SK-N-SH treated with all-trans-retinoic acid at 6 μM for 48 hours (cell line): ENCODE measurements around the gene RFESD.

Experiments
- ARNTL ChIP-seq: fragments of 450-650 bp; formaldehyde crosslinking; IDR thresholded peaks from 2 replicates; pipeline ENCODE4 v1.5.0; 2020; ENCODE audit warnings: low read depth, mild to moderate bottlenecking, moderate library complexity, borderline replicate concordance
- CSDC2 ChIP-seq: fragments of 250-450 bp; sonication (Bioruptor Pico); IDR thresholded peaks from 2 replicates; pipeline ENCODE4 v1.5.0; 2020; ENCODE audit warnings: mild to moderate bottlenecking, moderate library complexity
- ESRRG ChIP-seq: fragments of 250-450 bp; sonication (Bioruptor Pico); IDR thresholded peaks from 2 replicates; pipeline ENCODE4 v1.6.1; 2021; ENCODE audit warnings: mild to moderate bottlenecking
- ISL1 ChIP-seq: fragments of 250-450 bp; sonication (Bioruptor Pico); IDR thresholded peaks from 2 replicates; pipeline ENCODE4 v2.1.2; 2022; ENCODE audit warnings: mild to moderate bottlenecking, moderate library complexity
- RARB ChIP-seq: fragments of 250-450 bp; sonication (Bioruptor Pico); IDR thresholded peaks from 2 replicates; pipeline ENCODE4 v1.8.0; 2021; ENCODE audit warnings: mild to moderate bottlenecking, moderate library complexity
- SNAI2 ChIP-seq: fragments of 250-450 bp; sonication (Bioruptor Pico); IDR thresholded peaks from 2 replicates; pipeline ENCODE4 v1.5.0; 2020; ENCODE audit warnings: mild to moderate bottlenecking, moderate library complexity
- TOX ChIP-seq: fragments of 250-450 bp; sonication (Bioruptor Pico); IDR thresholded peaks from 2 replicates; pipeline ENCODE4 v1.8.0; 2021; ENCODE audit warnings: mild to moderate bottlenecking, moderate library complexity, borderline replicate concordance
- ZFP30 ChIP-seq: fragments of 450-650 bp; formaldehyde crosslinking; IDR thresholded peaks from 2 replicates; pipeline ENCODE4 v1.5.0; 2022; ENCODE audit warnings: mild to moderate bottlenecking, moderate library complexity
- ZNF70 ChIP-seq: fragments of 450-650 bp; formaldehyde crosslinking; IDR thresholded peaks from 2 replicates; pipeline ENCODE4 v1.5.0; 2020; ENCODE audit warnings: mild to moderate bottlenecking, moderate library complexity
- TF ChIP-seq, protein P1 (sequence below): fragments of 250-450 bp; sonication (Bioruptor Pico); IDR thresholded peaks from 2 replicates; pipeline ENCODE4 v1.5.1; 2020; ENCODE audit warnings: low read depth, mild to moderate bottlenecking, moderate library complexity
- TF ChIP-seq, protein P2 (sequence below): fragments of 250-450 bp; sonication (Bioruptor Pico); IDR thresholded peaks from 2 replicates; pipeline ENCODE4 v1.8.0; 2021; ENCODE audit warnings: low read depth, mild to moderate bottlenecking, moderate library complexity, borderline replicate concordance

DNA sequence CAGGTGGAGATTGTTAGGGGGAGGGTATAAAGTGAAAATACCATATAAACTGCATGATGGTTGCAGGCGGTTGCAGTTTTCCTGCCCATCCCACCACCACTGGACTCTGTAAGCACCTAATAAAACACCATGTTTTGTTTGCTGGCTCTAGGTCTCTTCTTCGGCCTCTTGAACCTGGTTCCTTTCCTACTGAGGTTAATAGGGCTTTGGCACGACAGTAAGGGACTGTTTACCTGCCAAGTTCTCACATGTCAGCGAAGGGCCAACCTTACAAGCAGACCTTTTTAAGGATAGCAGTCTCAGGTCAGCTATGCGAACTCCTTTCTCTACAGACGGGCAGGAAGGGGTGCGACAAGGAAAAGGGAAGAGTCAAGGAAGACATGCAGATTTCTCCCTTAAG, 3.4 kb upstream of the RFESD start:
- TF ChIP-seq ESRRG (no peak), ISL1 (CRISPR knock-in tag) (no peak), ARNTL (CRISPR knock-in tag) (no peak), ZNF70 (CRISPR knock-in tag) (no peak), ZFP30 (CRISPR knock-in tag) (no peak), RARB (CRISPR knock-in tag) (no peak), CSDC2 (CRISPR knock-in tag) (no peak), TOX (CRISPR knock-in tag) (no peak), SNAI2 (CRISPR knock-in tag) (no peak)
- TF ChIP-seq, protein P1, sequence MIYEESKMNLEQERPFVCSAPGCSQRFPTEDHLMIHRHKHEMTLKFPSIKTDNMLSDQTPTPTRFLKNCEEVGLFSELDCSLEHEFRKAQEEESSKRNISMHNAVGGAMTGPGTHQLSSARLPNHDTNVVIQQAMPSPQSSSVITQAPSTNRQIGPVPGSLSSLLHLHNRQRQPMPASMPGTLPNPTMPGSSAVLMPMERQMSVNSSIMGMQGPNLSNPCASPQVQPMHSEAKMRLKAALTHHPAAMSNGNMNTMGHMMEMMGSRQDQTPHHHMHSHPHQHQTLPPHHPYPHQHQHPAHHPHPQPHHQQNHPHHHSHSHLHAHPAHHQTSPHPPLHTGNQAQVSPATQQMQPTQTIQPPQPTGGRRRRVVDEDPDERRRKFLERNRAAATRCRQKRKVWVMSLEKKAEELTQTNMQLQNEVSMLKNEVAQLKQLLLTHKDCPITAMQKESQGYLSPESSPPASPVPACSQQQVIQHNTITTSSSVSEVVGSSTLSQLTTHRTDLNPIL (CRISPR knock-in tag), result no peak
- TF ChIP-seq, protein P2, sequence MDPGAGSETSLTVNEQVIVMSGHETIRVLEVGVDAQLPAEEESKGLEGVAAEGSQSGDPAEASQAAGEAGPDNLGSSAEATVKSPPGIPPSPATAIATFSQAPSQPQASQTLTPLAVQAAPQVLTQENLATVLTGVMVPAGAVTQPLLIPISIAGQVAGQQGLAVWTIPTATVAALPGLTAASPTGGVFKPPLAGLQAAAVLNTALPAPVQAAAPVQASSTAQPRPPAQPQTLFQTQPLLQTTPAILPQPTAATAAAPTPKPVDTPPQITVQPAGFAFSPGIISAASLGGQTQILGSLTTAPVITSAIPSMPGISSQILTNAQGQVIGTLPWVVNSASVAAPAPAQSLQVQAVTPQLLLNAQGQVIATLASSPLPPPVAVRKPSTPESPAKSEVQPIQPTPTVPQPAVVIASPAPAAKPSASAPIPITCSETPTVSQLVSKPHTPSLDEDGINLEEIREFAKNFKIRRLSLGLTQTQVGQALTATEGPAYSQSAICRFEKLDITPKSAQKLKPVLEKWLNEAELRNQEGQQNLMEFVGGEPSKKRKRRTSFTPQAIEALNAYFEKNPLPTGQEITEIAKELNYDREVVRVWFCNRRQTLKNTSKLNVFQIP, result no peak
